CD14-positive monocyte (primary cell): ENCODE measurements around the gene CTNNA2. TPM values are rescaled to one million over a fixed set of nuclear protein-coding genes. Genes with fewer than 3 reads are reported as not detected.

Experiments
- DNase-seq, 3 donors: peaks; one replicate each; pipeline ENCODE4 v3.0.0-alpha.2; 2011 to 2022
- H2AFZ ChIP-seq: 2 replicates; pipeline ENCODE4 v1.6.0; 2012; ENCODE audit warnings: mild to moderate bottlenecking, low read depth, low read length, inconsistent platforms; ENCODE audit not compliant: insufficient read depth, poor library complexity, severe bottlenecking
- H3K27ac ChIP-seq, 2 donors: 1 replicate in 1 of 2; 2 replicates in 1 of 2; pipeline ENCODE4 v1.5.1; 2012 to 2013; ENCODE audit warnings: low read length in 2 of 2, control low read depth in 1 of 2, inconsistent platforms in 1 of 2, low read depth in 1 of 2, mild to moderate bottlenecking in 1 of 2
- H3K27me3 ChIP-seq, 2 donors: one replicate each; pipeline versions ENCODE4 v1.6.0 to v1.6.1; 2011 to 2013; ENCODE audit warnings: low read length in 2 of 2; ENCODE audit not compliant: control insufficient read depth in 2 of 2, insufficient read depth in 2 of 2
- H3K36me3 ChIP-seq, 2 donors: replicated peaks in 1 of 2; 1 replicate in 1 of 2; 2 replicates in 1 of 2; pipeline versions ENCODE4 v1.5.1 to v1.6.1; 2012 to 2013; ENCODE audit warnings: low read length in 2 of 2, control low read depth in 1 of 2, inconsistent platforms in 1 of 2, mild to moderate bottlenecking in 1 of 2; ENCODE audit not compliant: insufficient read depth in 2 of 2, control insufficient read depth in 1 of 2
- H3K4me1 ChIP-seq, 2 donors: 1 replicate in 1 of 2; 2 replicates in 1 of 2; pipeline versions ENCODE4 v1.5.1 to v1.6.1; 2012 to 2013; ENCODE audit warnings: low read length in 2 of 2, control low read depth in 1 of 2, inconsistent platforms in 1 of 2, mild to moderate bottlenecking in 1 of 2, moderate library complexity in 1 of 2; ENCODE audit not compliant: insufficient read depth in 2 of 2, control insufficient read depth in 1 of 2
- H3K4me2 ChIP-seq: replicated peaks from 2 replicates; pipeline ENCODE3; 2012; ENCODE audit warnings: low read length, moderate library complexity, mild to moderate bottlenecking; ENCODE audit not compliant: poor library complexity, severe bottlenecking; ENCODE audit errors: extremely low read depth
- H3K4me3 ChIP-seq, 3 experiments: fragments of 200-600 bp in 1 of 3; sonication (generic) in 1 of 3; replicated peaks in 1 of 3; 1 replicate in 2 of 3; 2 replicates in 1 of 3; pipeline ENCODE4 v1.5.1; 2011 to 2013; ENCODE audit warnings: low read length in 3 of 3, mild to moderate bottlenecking in 3 of 3, control low read depth in 2 of 3, low read depth in 2 of 3, inconsistent platforms in 1 of 3, moderate library complexity in 1 of 3
- H3K79me2 ChIP-seq: 2 replicates; pipeline ENCODE4 v1.6.0; 2012; ENCODE audit warnings: mild to moderate bottlenecking, control low read depth, inconsistent platforms, low read length, moderate library complexity; ENCODE audit not compliant: insufficient read depth
- H3K9ac ChIP-seq: 2 replicates; pipeline ENCODE4 v1.6.0; 2017; ENCODE audit warnings: low read length, mild to moderate bottlenecking; ENCODE audit not compliant: insufficient read depth, poor library complexity, severe bottlenecking
- H3K9me3 ChIP-seq, 2 donors: replicated peaks in 1 of 2; 1 replicate in 1 of 2; 2 replicates in 1 of 2; pipeline versions ENCODE4 v1.5.1 to v1.6.1; 2012 to 2013; ENCODE audit warnings: low read length in 2 of 2, control low read depth in 1 of 2; ENCODE audit not compliant: control insufficient read depth in 1 of 2, insufficient read depth in 1 of 2
- H4K20me1 ChIP-seq: 2 replicates; pipeline ENCODE4 v1.6.0; 2012; ENCODE audit warnings: mild to moderate bottlenecking, low read length, control low read depth, moderate library complexity; ENCODE audit not compliant: insufficient read depth
- H3K27ac Mint-ChIP-seq, 7 donors: one replicate each; pipeline ENCODE4 v1.8.0; 2020; ENCODE audit warnings: mild to moderate bottlenecking in 7 of 7, mixed read lengths in 7 of 7, moderate library complexity in 6 of 7, inconsistent platforms in 2 of 7
- H3K27me3 Mint-ChIP-seq, 3 donors: one replicate each; pipeline ENCODE4 v1.8.0; 2021 to 2022; ENCODE audit warnings: low read depth in 3 of 3, mild to moderate bottlenecking in 3 of 3, mixed read lengths in 3 of 3, moderate library complexity in 3 of 3, inconsistent platforms in 1 of 3
- H3K36me3 Mint-ChIP-seq, 2 donors: one replicate each; pipeline ENCODE4 v1.8.0; 2020; ENCODE audit warnings: mixed read lengths in 2 of 2, inconsistent platforms in 1 of 2, mild to moderate bottlenecking in 1 of 2
- H3K4me1 Mint-ChIP-seq: one replicate; pipeline ENCODE4 v1.8.0; 2020; ENCODE audit warnings: mild to moderate bottlenecking, mixed read lengths
- H3K4me3 Mint-ChIP-seq, 2 donors: one replicate each; pipeline ENCODE4 v1.8.0; 2020; ENCODE audit warnings: mild to moderate bottlenecking in 2 of 2, mixed read lengths in 2 of 2, moderate library complexity in 1 of 2
- H3K9me3 Mint-ChIP-seq, 7 donors: one replicate each; pipeline ENCODE4 v1.8.0; 2020 to 2022; ENCODE audit warnings: mixed read lengths in 7 of 7, mild to moderate bottlenecking in 6 of 7, moderate library complexity in 6 of 7, inconsistent platforms in 2 of 7
- WGBS: methylation state at CpG from one replicate; pipeline ENCODE4 v1.1.5; 2013; ENCODE audit warnings: missing lambda C conversion rate; ENCODE audit not compliant: insufficient coverage; 5-methylcytosine and 5-hydroxymethylcytosine counted together
- intact Hi-C, 2 donors: fragments of 100-400 bp; cut with micrococcal nuclease; formaldehyde crosslinking; loops; one replicate each; pipeline versions ENCODE4 v1.15.0 to v1.15.1; 2023
- polyA plus RNA-seq, 3 donors: library from polyadenylated mRNA; depleted of rRNA in 1 of 3; unstranded in 2 of 3; stranded (reverse) in 1 of 3; fragments of 300-500 nt in 2 of 3; fragments of >200 nt in 1 of 3; fragmentation: Illumina TruSeq in 2 of 3; gene quantifications; 1 replicate in 2 of 3; 2 replicates in 1 of 3; pipeline ENCODE4 v1.2.3, GENCODE V29; 2012 to 2021
- TF ChIP-seq, protein P1 (sequence below): fragments of 200-600 bp; IDR thresholded peaks from one replicate; pipeline ENCODE4 v1.8.0; 2022; ENCODE audit warnings: antibody characterized with exemption, mild to moderate bottlenecking

CTNNA2 gene
- polyA plus RNA-seq, 3 donors, result not detected

DNA sequence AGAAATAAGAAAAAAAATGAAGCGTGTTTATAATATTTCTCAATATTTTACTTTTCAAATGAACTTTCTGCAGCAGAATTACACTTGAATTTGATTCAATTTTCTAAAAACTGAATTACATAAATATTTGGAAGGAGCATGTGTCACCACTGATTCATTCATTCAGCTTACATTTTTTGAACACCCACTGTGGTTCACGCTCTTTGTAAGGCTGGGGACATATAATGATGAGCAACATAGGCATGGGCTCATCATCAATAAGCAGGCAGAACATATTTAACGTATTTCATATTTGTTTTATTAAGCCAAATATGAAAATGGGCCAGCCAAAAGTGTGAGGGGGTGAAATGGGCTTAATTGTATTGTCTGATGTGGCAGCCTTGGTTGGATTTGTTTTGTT, 209.1 kb downstream of the CTNNA2 start:
- no peaks in the 10 kb centered on the region for H3K27me3 Mint-ChIP-seq
- no peaks in the 10 kb centered on the region for H3K4me1 Mint-ChIP-seq
- TF ChIP-seq, protein P1, sequence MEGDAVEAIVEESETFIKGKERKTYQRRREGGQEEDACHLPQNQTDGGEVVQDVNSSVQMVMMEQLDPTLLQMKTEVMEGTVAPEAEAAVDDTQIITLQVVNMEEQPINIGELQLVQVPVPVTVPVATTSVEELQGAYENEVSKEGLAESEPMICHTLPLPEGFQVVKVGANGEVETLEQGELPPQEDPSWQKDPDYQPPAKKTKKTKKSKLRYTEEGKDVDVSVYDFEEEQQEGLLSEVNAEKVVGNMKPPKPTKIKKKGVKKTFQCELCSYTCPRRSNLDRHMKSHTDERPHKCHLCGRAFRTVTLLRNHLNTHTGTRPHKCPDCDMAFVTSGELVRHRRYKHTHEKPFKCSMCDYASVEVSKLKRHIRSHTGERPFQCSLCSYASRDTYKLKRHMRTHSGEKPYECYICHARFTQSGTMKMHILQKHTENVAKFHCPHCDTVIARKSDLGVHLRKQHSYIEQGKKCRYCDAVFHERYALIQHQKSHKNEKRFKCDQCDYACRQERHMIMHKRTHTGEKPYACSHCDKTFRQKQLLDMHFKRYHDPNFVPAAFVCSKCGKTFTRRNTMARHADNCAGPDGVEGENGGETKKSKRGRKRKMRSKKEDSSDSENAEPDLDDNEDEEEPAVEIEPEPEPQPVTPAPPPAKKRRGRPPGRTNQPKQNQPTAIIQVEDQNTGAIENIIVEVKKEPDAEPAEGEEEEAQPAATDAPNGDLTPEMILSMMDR, result no peak
- Histone ChIP-seq H3K9me3 (no peaks in the 10 kb centered on the region), H4K20me1 (no peaks in the 10 kb centered on the region), H3K27me3 (no peaks in the 10 kb centered on the region), H3K9ac (no peak overlapping the region), H3K4me3 (no peak overlapping the region), H2AFZ (no peak overlapping the region), H3K79me2 (no peaks in the 10 kb centered on the region), H3K36me3 (no peaks in the 10 kb centered on the region), H3K4me2 (no peak overlapping the region), H3K4me1 (no peaks in the 10 kb centered on the region), H3K27ac (no peak overlapping the region)
- no peak for DNase-seq
- H3K27ac Mint-ChIP-seq, result no peak overlapping the region
- WGBS, result no CpG with 5 or more reads among the region's 3 CpGs
- peaks cover 0 to 4% (median 0%) of the 10 kb centered on the region in 7 donors for H3K9me3 Mint-ChIP-seq
- H3K36me3 Mint-ChIP-seq, result no peaks in the 10 kb centered on the region
- intact Hi-C loops, result no loop called here
- H3K4me3 Mint-ChIP-seq, result no peak overlapping the region

DNA sequence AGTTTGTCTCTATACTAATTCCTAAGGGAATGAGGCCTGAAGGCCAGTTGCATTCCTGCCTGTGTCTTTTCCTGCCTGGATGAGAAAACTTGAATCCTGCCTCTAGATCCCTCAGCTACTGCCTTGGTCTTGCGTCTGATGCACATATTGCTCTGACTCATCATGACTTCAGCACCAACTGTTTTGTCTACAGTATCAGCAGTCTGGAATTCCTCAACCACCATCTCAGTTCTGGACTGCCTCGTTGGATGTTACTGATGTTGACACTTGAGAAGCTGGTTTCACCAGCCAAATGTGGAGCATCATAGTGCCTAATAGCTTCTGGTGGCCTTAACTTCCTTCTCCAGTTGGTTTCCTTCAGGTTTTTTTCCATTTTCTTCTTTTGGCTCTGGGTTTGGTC, 211.0 kb downstream of the CTNNA2 start:
- Histone ChIP-seq H3K9me3 (no peaks in the 10 kb centered on the region), H3K4me1 (no peaks in the 10 kb centered on the region), H3K27ac (no peak overlapping the region), H3K4me3 (no peak overlapping the region), H4K20me1 (no peaks in the 10 kb centered on the region), H3K9ac (no peak overlapping the region), H3K4me2 (no peak overlapping the region), H3K36me3 (no peaks in the 10 kb centered on the region), H2AFZ (no peak overlapping the region), H3K27me3 (no peaks in the 10 kb centered on the region), H3K79me2 (no peaks in the 10 kb centered on the region)
- H3K27ac Mint-ChIP-seq, result no peak overlapping the region
- TF ChIP-seq, protein P1, result no peak
- no peaks in the 10 kb centered on the region for H3K4me1 Mint-ChIP-seq
- intact Hi-C loops, result no loop called here
- WGBS, result 83% methylated on average over 1 of the region's 2 CpGs
- H3K9me3 Mint-ChIP-seq, result peaks cover 0 to 4% (median 0%) of the 10 kb centered on the region in 7 donors
- DNase-seq, result no peak
- H3K4me3 Mint-ChIP-seq, result no peak overlapping the region
- H3K27me3 Mint-ChIP-seq, result no peaks in the 10 kb centered on the region
- no peaks in the 10 kb centered on the region for H3K36me3 Mint-ChIP-seq
